Mammary epithelial cell (primary cell): ENCODE data around the gene GPR108.

Source experiments
- EZH2 ChIP-seq: IDR thresholded peaks from 2 replicates; pipeline ENCODE4 v1.6.1; 2012; ENCODE audit warnings: low read length, inconsistent platforms, borderline replicate concordance
- TF ChIP-seq, protein P1 (sequence below), 2 donors: IDR thresholded peaks in 1 of 2; conservative IDR thresholded peaks in 1 of 2; 2 replicates each; pipeline ENCODE4 v1.5.1; 2011 to 2012; ENCODE audit warnings: inconsistent platforms in 2 of 2, low read length in 2 of 2, mild to moderate bottlenecking in 2 of 2, control low read depth in 1 of 2, low read depth in 1 of 2; ENCODE audit not compliant: insufficient read depth in 1 of 2; ENCODE audit errors: extremely low read depth in 1 of 2

DNA sequence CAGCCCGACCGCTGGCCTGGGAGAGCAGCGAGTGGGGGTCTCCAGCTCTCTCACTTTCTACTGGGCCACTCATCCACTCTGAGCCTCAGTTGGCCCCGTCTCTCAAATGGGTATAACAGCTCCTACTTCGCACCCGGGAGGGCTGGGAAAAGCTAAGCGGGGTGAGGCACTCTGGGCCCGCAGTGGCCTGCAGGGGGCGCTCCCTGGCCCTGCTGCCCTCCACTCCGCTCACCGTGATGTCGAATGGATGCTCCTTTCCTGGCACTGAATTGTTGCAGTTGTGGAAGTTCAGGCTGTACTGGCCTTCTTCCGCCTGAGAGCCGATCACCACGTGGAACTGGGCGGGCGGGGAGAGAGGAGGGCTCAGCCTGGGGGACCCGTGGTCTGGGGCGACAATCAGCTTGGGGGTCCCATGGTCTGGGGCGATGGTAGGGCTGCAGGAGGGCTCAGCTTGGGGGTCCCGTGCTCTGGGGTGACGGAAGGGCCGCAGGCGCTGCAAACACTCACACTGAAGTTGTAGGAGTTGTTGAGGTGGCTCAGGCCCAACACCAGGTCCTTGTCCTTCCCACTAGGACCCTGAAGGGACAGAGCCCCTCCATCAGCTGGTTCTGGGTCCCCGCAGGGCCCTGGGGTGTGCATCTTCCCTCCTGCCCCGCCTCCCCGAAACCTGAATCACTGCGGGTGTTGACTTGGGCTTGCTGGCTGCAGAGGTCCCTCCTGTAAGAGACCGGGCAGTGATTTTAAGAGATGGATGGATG is 3.9 kb downstream of the GPR108 start:
- TF ChIP-seq, protein P1, sequence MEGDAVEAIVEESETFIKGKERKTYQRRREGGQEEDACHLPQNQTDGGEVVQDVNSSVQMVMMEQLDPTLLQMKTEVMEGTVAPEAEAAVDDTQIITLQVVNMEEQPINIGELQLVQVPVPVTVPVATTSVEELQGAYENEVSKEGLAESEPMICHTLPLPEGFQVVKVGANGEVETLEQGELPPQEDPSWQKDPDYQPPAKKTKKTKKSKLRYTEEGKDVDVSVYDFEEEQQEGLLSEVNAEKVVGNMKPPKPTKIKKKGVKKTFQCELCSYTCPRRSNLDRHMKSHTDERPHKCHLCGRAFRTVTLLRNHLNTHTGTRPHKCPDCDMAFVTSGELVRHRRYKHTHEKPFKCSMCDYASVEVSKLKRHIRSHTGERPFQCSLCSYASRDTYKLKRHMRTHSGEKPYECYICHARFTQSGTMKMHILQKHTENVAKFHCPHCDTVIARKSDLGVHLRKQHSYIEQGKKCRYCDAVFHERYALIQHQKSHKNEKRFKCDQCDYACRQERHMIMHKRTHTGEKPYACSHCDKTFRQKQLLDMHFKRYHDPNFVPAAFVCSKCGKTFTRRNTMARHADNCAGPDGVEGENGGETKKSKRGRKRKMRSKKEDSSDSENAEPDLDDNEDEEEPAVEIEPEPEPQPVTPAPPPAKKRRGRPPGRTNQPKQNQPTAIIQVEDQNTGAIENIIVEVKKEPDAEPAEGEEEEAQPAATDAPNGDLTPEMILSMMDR (conservative IDR thresholded peaks at IDR 0.05 in 1 of 2, IDR thresholded peaks at IDR 0.05 in 1 of 2; ENCODE audit: extremely low read depth in 1 of 2, insufficient read depth in 1 of 2, low read depth in 1 of 2, low read length in 2 of 2): no peak
- no peak for TF ChIP-seq EZH2
